Measurements from ENCODE around the gene TAS2R31.

The TAS2R31 gene

GRCh38 chr12:10994307-10994706, 36.9 kb downstream of the TAS2R31 start:
- no peak for DNase-seq

GRCh38 chr12:10989107-10989506, 42.1 kb downstream of the TAS2R31 start:
- DNase-seq, result no peak

- no peak for DNase-seq
These were observed 44.4 kb downstream of the TAS2R31 start, which contains the start of gene TAS2R50 for GRCh38 chr12:10986812-10987211. TSS of gene TAS2R50 (minus strand) at chr12:10986912. CDS start at chr12:10986860, 52 bp downstream.

GRCh38 chr12:10982244-10982643, 49.0 kb downstream of the TAS2R31 start:
- DNase-seq, result peak; percentile 85
